Cardiac fibroblast (primary cell): ENCODE results near the gene METRN.
A peak's percentile ranks its signal among the peaks of the same experiment; 100 is the strongest.

Source experiments
- DNase-seq, 2 donors: peaks; one replicate each; pipeline versions ENCODE4 v3.0.0 to v3.0.0-alpha.2; 2010; ENCODE audit warnings: low read depth in 2 of 2
- H3K4me3 ChIP-seq, 2 donors: replicated peaks in 1 of 2; 1 replicate in 1 of 2; 2 replicates in 1 of 2; pipeline ENCODE4 v1.5.1; 2011; ENCODE audit warnings: low read depth in 2 of 2, low read length in 2 of 2, mild to moderate bottlenecking in 2 of 2, moderate library complexity in 1 of 2
- CTCF ChIP-seq: IDR thresholded peaks from one replicate; pipeline ENCODE4 v1.5.1; 2011; ENCODE audit warnings: low read depth, mild to moderate bottlenecking, low read length, inconsistent platforms

METRN gene

GRCh38 chr16:707062-707538, 7.8 kb upstream of the METRN start:
- no peak for DNase-seq
- H3K4me3 ChIP-seq, result no peak overlapping the region
- TF ChIP-seq CTCF, result no peak

- no peak for DNase-seq
- no peak overlapping the region for H3K4me3 ChIP-seq
- no peak for TF ChIP-seq CTCF
Measured at GRCh38 chr16:708019-708418, 6.9 kb upstream of the METRN start.

- no peak for TF ChIP-seq CTCF
- H3K4me3 ChIP-seq, result no peak overlapping the region
- DNase-seq, result no peak
Measured at GRCh38 chr16:708959-709358, 6.0 kb upstream of the METRN start.

GRCh38 chr16:709566-710499, 5.1 kb upstream of the METRN start:
- DNase-seq, result peak; percentile 86 to 92
- TF ChIP-seq CTCF, result no peak
- H3K4me3 ChIP-seq, result no peak overlapping the region

- DNase-seq, result no peak
- no peak overlapping the region for H3K4me3 ChIP-seq
- TF ChIP-seq CTCF, result no peak
Measured at GRCh38 chr16:710500-711075, 4.3 kb upstream of the METRN start.

- no peak for TF ChIP-seq CTCF
- no peak overlapping the region for H3K4me3 ChIP-seq
- DNase-seq, result no peak
Measured at GRCh38 chr16:711084-711483, 3.8 kb upstream of the METRN start.
